Bronchial epithelial cell (primary cell): ENCODE data around the gene MINDY4B. TPM values are rescaled to one million over a fixed set of nuclear protein-coding genes. Genes with fewer than 3 reads are reported as not detected.
"Not testable (repeated sequence)": the region's sequence is repeated elsewhere in the genome, so short reads cannot be mapped to it uniquely, and the experiment has no call there.

Source experiments
- DNase-seq: peaks from one replicate; pipeline ENCODE4 v3.0.0-alpha.2; 2010; ENCODE audit warnings: low read depth
- FAIRE-seq: peaks from 2 replicates; lab custom pipeline; 2011; peaks lifted over from hg19 to GRCh38; lab: Jason Lieb, UNC
- H3K27me3 ChIP-seq: 2 replicates; pipeline ENCODE4 v1.5.1; 2011; ENCODE audit warnings: low read length; ENCODE audit not compliant: control insufficient read depth, insufficient read depth
- H3K36me3 ChIP-seq: 2 replicates; pipeline ENCODE4 v1.5.1; 2011; ENCODE audit warnings: low read length; ENCODE audit not compliant: control insufficient read depth, insufficient read depth
- H3K4me3 ChIP-seq: 2 replicates; pipeline ENCODE4 v1.5.1; 2011; ENCODE audit warnings: mild to moderate bottlenecking, low read depth, low read length, control low read depth
- total RNA-seq: library from RNA; depleted of rRNA; stranded (reverse); fragments of >200 nt; gene quantifications from 2 replicates; pipeline ENCODE4 v1.2.1, GENCODE V29; 2014
- TF ChIP-seq, protein P1 (sequence below): IDR thresholded peaks from 2 replicates; pipeline ENCODE4 v1.5.1; 2011; ENCODE audit warnings: mild to moderate bottlenecking, moderate library complexity, low read length, control low read depth, inconsistent platforms; ENCODE audit not compliant: insufficient read depth, severe bottlenecking

Gene MINDY4B
- total RNA-seq, 1 donor from 2014 or later, result not detected

- FAIRE-seq (no peak), DNase-seq (peak; percentile 62)
- Histone ChIP-seq H3K4me3 (no peak overlapping the region), H3K36me3 (no peaks in the 10 kb centered on the region), H3K27me3 (no peaks in the 10 kb centered on the region)
- TF ChIP-seq, protein P1, sequence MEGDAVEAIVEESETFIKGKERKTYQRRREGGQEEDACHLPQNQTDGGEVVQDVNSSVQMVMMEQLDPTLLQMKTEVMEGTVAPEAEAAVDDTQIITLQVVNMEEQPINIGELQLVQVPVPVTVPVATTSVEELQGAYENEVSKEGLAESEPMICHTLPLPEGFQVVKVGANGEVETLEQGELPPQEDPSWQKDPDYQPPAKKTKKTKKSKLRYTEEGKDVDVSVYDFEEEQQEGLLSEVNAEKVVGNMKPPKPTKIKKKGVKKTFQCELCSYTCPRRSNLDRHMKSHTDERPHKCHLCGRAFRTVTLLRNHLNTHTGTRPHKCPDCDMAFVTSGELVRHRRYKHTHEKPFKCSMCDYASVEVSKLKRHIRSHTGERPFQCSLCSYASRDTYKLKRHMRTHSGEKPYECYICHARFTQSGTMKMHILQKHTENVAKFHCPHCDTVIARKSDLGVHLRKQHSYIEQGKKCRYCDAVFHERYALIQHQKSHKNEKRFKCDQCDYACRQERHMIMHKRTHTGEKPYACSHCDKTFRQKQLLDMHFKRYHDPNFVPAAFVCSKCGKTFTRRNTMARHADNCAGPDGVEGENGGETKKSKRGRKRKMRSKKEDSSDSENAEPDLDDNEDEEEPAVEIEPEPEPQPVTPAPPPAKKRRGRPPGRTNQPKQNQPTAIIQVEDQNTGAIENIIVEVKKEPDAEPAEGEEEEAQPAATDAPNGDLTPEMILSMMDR, result no peak
Measured at GRCh38 chr3:150868282-150868681, 37.0 kb downstream of the MINDY4B start.

GRCh38 chr3:150867434-150867833 is 37.8 kb downstream of the MINDY4B start:
- Histone ChIP-seq H3K4me3 (no peak overlapping the region), H3K36me3 (no peaks in the 10 kb centered on the region), H3K27me3 (no peaks in the 10 kb centered on the region)
- TF ChIP-seq, protein P1, result no peak
- DNase-seq (peak; percentile 17), FAIRE-seq (no peak)

DNA sequence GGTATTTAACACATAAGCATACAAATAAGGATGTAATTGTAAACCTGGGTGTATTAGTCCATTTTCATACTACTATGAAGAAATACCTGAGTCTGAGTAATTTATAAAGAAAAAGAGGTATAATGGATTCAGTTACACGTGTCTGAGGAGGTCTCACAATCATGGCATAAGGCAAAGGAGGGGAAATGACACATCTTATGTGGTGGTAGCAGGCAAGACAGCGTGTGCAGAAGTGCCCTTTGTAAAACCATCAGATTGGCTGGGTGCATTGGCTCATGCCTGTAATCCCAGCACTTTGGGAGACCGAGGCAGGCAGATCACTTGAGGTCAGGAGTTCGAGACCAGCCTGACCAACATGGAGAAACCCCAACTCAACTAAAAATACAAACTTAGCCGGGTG is 41.3 kb downstream of the MINDY4B start:
- H3K36me3 ChIP-seq, H3K4me3 ChIP-seq, FAIRE-seq, H3K27me3 ChIP-seq: not testable (repeated sequence)
- DNase-seq, result peak; percentile 29

DNA sequence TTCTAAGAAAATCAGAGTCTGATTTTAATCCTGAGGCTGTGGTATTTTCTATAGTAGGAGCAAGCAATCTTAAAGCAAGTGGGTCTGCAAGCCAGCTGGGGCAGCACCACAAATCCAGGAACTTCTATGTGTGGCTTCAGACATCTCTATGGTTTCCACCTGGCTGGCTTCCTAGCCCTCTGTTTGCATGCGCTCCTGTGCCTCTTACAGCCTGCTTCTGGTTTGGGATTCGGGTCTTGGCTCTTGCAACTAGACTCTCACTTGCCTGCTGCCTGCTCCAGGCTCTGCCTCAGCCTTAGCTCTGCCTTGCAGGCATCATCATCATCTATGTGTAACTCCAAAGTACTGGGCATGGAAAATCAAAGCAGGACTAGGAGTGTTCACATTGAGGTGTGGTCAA is 43.4 kb downstream of the MINDY4B start:
- TF ChIP-seq, protein P1, result no peak
- no peak for DNase-seq
- no peak for FAIRE-seq
- H3K4me3 ChIP-seq, result no peak overlapping the region
- no peaks in the 10 kb centered on the region for H3K36me3 ChIP-seq
- no peaks in the 10 kb centered on the region for H3K27me3 ChIP-seq

- DNase-seq, H3K27me3 ChIP-seq, H3K4me3 ChIP-seq, FAIRE-seq, H3K36me3 ChIP-seq: not testable (repeated sequence)
Measured at GRCh38 chr3:150857936-150858335, 47.3 kb downstream of the MINDY4B start.

DNA sequence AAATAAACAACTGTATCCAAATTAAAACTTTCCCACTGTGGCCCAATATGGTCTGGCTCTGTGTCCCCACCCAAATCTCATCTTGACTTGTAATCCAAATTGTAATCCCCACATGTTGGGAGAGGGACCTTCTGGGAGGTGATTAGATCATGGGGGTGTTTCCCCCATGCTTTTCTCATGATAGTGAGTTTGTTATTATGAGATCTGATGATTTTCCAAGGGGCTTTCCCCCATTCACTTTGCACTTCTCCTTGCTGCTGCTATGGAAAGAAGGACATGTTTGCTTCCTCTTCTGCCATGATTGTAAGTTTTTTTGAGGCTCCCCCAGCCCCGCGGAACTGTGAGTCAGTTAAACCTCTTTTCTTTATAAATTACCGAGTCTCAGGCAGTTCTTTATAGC is 55.0 kb downstream of the MINDY4B start:
- no peak for DNase-seq
- TF ChIP-seq, protein P1, result no peak
- no peak for FAIRE-seq
- Histone ChIP-seq H3K27me3 (no peaks in the 10 kb centered on the region), H3K36me3 (no peaks in the 10 kb centered on the region), H3K4me3 (no peak overlapping the region)

GRCh38 chr3:150848864-150849263 is 56.4 kb downstream of the MINDY4B start:
- DNase-seq, result no peak
- Histone ChIP-seq H3K4me3 (no peak overlapping the region), H3K36me3 (no peaks in the 10 kb centered on the region), H3K27me3 (no peaks in the 10 kb centered on the region)
- TF ChIP-seq, protein P1, result no peak
- FAIRE-seq, result no peak
